HCT116 (cell line): Measurements from ENCODE around the gene CDH1. TPM values are rescaled to one million over a fixed set of nuclear protein-coding genes. Genes with fewer than 3 reads are reported as not detected.

ENCODE experiments used
- ATAC-seq: fragments of 200-7000 bp; cut with Tn5 transposase; 2 replicates; pipeline ENCODE4 v1.9.1; 2020; ENCODE audit warnings: mild to moderate bottlenecking, moderate library complexity
- BruUV-seq: library from RNA; stranded (reverse); fragments of 400-500 nt; replicated peaks from 2 replicates; lab custom pipeline; 2021; lab: Mats Ljungman, UMichigan
- CTCF ChIA-PET: fragments of 300-600 bp; sonication (Branson Sonifier 250); formaldehyde crosslinking; loops from one replicate; lab custom pipeline; 2021; ENCODE audit warnings: antibody characterized with exemption; lab: Charles Lee
- POLR2A ChIA-PET: fragments of 300-600, 350-600 bp; sonication (Branson Sonifier 250); formaldehyde crosslinking; loops from one replicate; lab custom pipeline; 2021; ENCODE audit warnings: antibody characterized with exemption; lab: Charles Lee
- RAD21 ChIA-PET, 2 experiments: fragments of 300-600 bp; sonication (Branson Sonifier 250); formaldehyde crosslinking; loops; one replicate each; lab custom pipeline; 2023; ENCODE audit warnings: low total read pairs in 2 of 2; ENCODE audit not compliant: uncharacterized antibody in 2 of 2, unreplicated experiment in 2 of 2, low non-redundant PET in 1 of 2; lab: Charles Lee
- DNase-seq: peaks from one replicate; pipeline ENCODE4 v3.0.0-alpha.2; 2010; ENCODE audit warnings: low read depth, low spot score
- H2AFZ ChIP-seq: fragments of 200-600 bp; shearing (Covaris generic), sonication (generic); 2 replicates; pipeline ENCODE4 v1.6.1; 2017; ENCODE audit warnings: low read depth, mixed run types, mixed read lengths, antibody characterized with exemption, low read length; ENCODE audit not compliant: poor library complexity, severe bottlenecking
- H3K27ac ChIP-seq: 2 replicates; pipeline ENCODE4 v1.5.1; 2012; ENCODE audit warnings: low read depth, low read length
- H3K27me3 ChIP-seq: fragments of 200-600 bp; sonication (generic); 2 replicates; pipeline ENCODE4 v1.6.1; 2016; ENCODE audit warnings: mixed run types, low read length, mixed read lengths; ENCODE audit not compliant: insufficient read depth
- H3K36me3 ChIP-seq, 2 experiments: fragments of 200-500 bp in 1 of 2; fragments of 200-600 bp in 1 of 2; sonication (Bioruptor generic) in 1 of 2; sonication (generic) in 1 of 2; 2 replicates each; pipeline versions ENCODE4 v1.5.1 to v1.6.1; 2014 to 2016; ENCODE audit warnings: low read length in 2 of 2, inconsistent platforms in 1 of 2, mixed read lengths in 1 of 2, mixed run types in 1 of 2; ENCODE audit not compliant: insufficient read depth in 2 of 2, control insufficient read depth in 1 of 2
- H3K4me1 ChIP-seq, 2 experiments: fragments of 200-600 bp in 1 of 2; sonication (generic) in 1 of 2; 2 replicates each; pipeline versions ENCODE4 v1.5.1 to v1.6.1; 2012 to 2017; ENCODE audit warnings: low read length in 2 of 2, inconsistent platforms in 1 of 2, mild to moderate bottlenecking in 1 of 2, mixed read lengths in 1 of 2, mixed run types in 1 of 2, moderate library complexity in 1 of 2; ENCODE audit not compliant: insufficient read depth in 2 of 2, control insufficient read depth in 1 of 2
- H3K4me2 ChIP-seq: fragments of 200-600 bp; sonication (generic); 2 replicates; pipeline ENCODE4 v1.6.1; 2017; ENCODE audit warnings: mixed run types, low read length, mixed read lengths
- H3K4me3 ChIP-seq, 2 experiments: fragments of 200-600 bp in 1 of 2; sonication (generic) in 1 of 2; replicated peaks in 1 of 2; 2 replicates each; pipeline ENCODE4 v1.5.1; 2011 to 2016; ENCODE audit warnings: low read length in 2 of 2, control low read depth in 1 of 2, low read depth in 1 of 2, mild to moderate bottlenecking in 1 of 2, mixed read lengths in 1 of 2, mixed run types in 1 of 2
- H3K79me2 ChIP-seq: fragments of 200-600 bp; sonication (generic); 2 replicates; pipeline ENCODE4 v1.6.1; 2017; ENCODE audit warnings: mild to moderate bottlenecking, mixed run types, low read length, moderate library complexity, mixed read lengths; ENCODE audit not compliant: insufficient read depth
- H3K9ac ChIP-seq: fragments of 200-600 bp; sonication (generic); 2 replicates; pipeline ENCODE4 v1.6.1; 2016; ENCODE audit warnings: low read length, mixed read lengths
- H3K9me2 ChIP-seq: fragments of 200-600 bp; sonication (generic), shearing (Covaris generic); 2 replicates; pipeline ENCODE4 v1.6.1; 2017; ENCODE audit warnings: mixed run types, mild to moderate bottlenecking, moderate library complexity; ENCODE audit not compliant: insufficient read depth
- H3K9me3 ChIP-seq, 2 experiments: fragments of 200-500 bp in 1 of 2; fragments of 200-600 bp in 1 of 2; sonication (Bioruptor generic) in 1 of 2; sonication (generic) in 1 of 2; 2 replicates each; pipeline ENCODE4 v1.6.1; 2014 to 2017; ENCODE audit warnings: low read length in 2 of 2, mixed read lengths in 2 of 2, inconsistent platforms in 1 of 2, low read depth in 1 of 2, mild to moderate bottlenecking in 1 of 2, mixed run types in 1 of 2, moderate library complexity in 1 of 2; ENCODE audit not compliant: control insufficient read depth in 1 of 2, insufficient read depth in 1 of 2
- H4K20me1 ChIP-seq: fragments of 200-600 bp; sonication (generic), shearing (Covaris generic); 2 replicates; pipeline ENCODE4 v1.6.1; 2017; ENCODE audit warnings: mixed run types, mild to moderate bottlenecking, moderate library complexity; ENCODE audit not compliant: insufficient read depth
- CBX3 ChIP-seq: IDR thresholded peaks from 2 replicates; pipeline ENCODE4 v1.6.1; 2012; ENCODE audit warnings: low read depth
- ELF1 ChIP-seq: IDR thresholded peaks from 2 replicates; pipeline ENCODE4 v1.6.1; 2012; ENCODE audit warnings: low read depth, borderline replicate concordance
- EZH2 ChIP-seq: fragments of 200-600 bp; sonication (generic); IDR thresholded peaks from 2 replicates; pipeline ENCODE4 v1.6.1; 2017; ENCODE audit warnings: antibody characterized with exemption, mixed run types
- EZH2phosphoT487 ChIP-seq: fragments of 200-600 bp; IDR thresholded peaks from 2 replicates; pipeline ENCODE4 v1.6.1; 2018; ENCODE audit warnings: antibody characterized with exemption, borderline replicate concordance
- MAX ChIP-seq: IDR thresholded peaks from 2 replicates; pipeline ENCODE4 v1.6.1; 2012
- POLR2AphosphoS5 ChIP-seq: IDR thresholded peaks from 2 replicates; pipeline ENCODE4 v1.6.1; 2011; ENCODE audit warnings: mild to moderate bottlenecking, low read depth, low read length, moderate library complexity
- REST ChIP-seq: IDR thresholded peaks from 2 replicates; pipeline ENCODE4 v1.6.1; 2012; ENCODE audit warnings: low read depth
- SRF ChIP-seq: IDR thresholded peaks from 2 replicates; pipeline ENCODE4 v1.6.1; 2012; ENCODE audit warnings: low read depth
- TCF7L2 ChIP-seq: IDR thresholded peaks from 2 replicates; pipeline ENCODE4 v1.7.0; 2011; ENCODE audit warnings: borderline replicate concordance, inconsistent platforms; ENCODE audit not compliant: insufficient read depth, insufficient read length; ENCODE audit errors: extremely low read depth
- ZBTB33 ChIP-seq: IDR thresholded peaks from 2 replicates; pipeline ENCODE4 v1.6.1; 2011; ENCODE audit warnings: mild to moderate bottlenecking, low read length, moderate library complexity; ENCODE audit not compliant: insufficient replicate concordance; ENCODE audit errors: extremely low read depth
- ZNF274 ChIP-seq: fragments of 200-500 bp; sonication (Bioruptor generic); IDR thresholded peaks from 2 replicates; pipeline ENCODE4 v1.6.1; 2014; ENCODE audit warnings: mild to moderate bottlenecking, low read depth, low read length, inconsistent platforms
- intact Hi-C: fragments of 100-400 bp; cut with micrococcal nuclease; formaldehyde crosslinking; loops from 2 replicates; pipeline ENCODE4 v1.10.0; 2022
- total RNA-seq: library from RNA; stranded (reverse); gene quantifications from one replicate; pipeline ENCODE4 v1.2.1, GENCODE V29; 2021; ENCODE audit not compliant: unreplicated experiment

Gene CDH1
- total RNA-seq, 1 experiment from 2014 or later: 73.2 TPM

- H3K27me3 ChIP-seq: no peaks in the 10 kb centered on the region
- no peaks in the 10 kb centered on the region for H3K79me2 ChIP-seq
- TF ChIP-seq MAX (no peak), EZH2phosphoT487 (no peak), ELF1 (no peak), ZNF274 (no peak), ZBTB33 (no peak), EZH2 (no peak), REST (no peak), TCF7L2 (no peak), SRF (no peak), POLR2AphosphoS5 (no peak), CBX3 (no peak)
- BruUV-seq: no TSS peak
- intact Hi-C loops: no loop called here
- H3K27ac ChIP-seq: no peak overlapping the region
- no peak overlapping the region for H2AFZ ChIP-seq
- H4K20me1 ChIP-seq: no peaks in the 10 kb centered on the region
- ChIA-PET POLR2A (no interaction called here), CTCF (no interaction called here), RAD21 (no interaction called here)
- no peaks in the 10 kb centered on the region for H3K9me3 ChIP-seq
- H3K4me1 ChIP-seq: no peaks in the 10 kb centered on the region
- no peak overlapping the region for H3K4me2 ChIP-seq
- no peak overlapping the region for H3K9ac ChIP-seq
- DNase-seq: no peak
- peaks cover 0 to 4% of the 10 kb centered on the region in 2 experiments; a peak in 1 of 4 replicates for H3K36me3 ChIP-seq
- H3K9me2 ChIP-seq: no peaks in the 10 kb centered on the region
- H3K4me3 ChIP-seq: no peak overlapping the region
- no peak for ATAC-seq
Observed at GRCh38 chr16:68884401-68884800, 147.3 kb downstream of the CDH1 start.

Other genes with a start within 250 kb of the CDH1 start
- gene ZFP90, start 198.0 kb upstream of the CDH1 start, total RNA-seq: 21.8 TPM
- gene CDH3, start 92.0 kb upstream of the CDH1 start, total RNA-seq: 94.7 TPM
- 16.4 TPM for gene TANGO6, start 106.2 kb downstream of the CDH1 start, total RNA-seq